Measurements from ENCODE around the gene LRRC14B.
"Not testable (repeated sequence)": the region's sequence is repeated elsewhere in the genome, so short reads cannot be mapped to it uniquely, and the experiment has no call there.

LRRC14B gene

DNA sequence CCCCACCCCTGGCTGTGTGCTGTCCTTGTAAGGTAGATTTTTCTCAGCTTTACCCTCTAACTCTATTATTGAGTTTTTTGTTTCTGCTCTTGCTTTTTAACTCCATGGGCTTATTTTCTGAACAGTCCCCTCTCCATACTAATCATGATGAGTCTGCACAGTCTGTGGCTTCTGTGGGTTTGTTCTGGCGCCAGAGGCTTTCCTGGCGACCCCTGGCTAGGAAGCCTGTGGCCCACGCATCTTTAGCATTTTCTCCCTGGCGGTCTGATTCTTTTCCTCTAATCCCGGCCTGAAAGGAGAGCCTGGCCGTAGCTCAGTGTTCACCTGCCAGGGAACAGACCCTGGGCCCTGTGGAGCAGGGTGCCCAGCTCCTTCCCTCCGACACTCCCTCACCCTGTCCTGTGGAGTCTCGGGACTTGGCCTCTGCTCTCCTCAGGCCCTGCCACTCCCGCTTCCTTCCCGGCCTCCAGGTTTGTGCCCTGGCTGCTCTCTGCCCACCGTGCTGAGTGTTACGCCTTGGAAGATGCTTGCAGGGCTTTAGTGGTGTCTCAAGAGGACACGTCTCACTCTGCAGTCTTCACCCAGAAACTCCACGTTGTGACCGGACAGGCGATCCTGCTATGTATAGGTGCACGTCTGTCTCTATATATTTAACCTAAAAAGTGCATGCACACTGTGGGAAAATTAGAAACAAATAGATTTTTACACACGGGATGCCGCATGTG, 31.7 kb upstream of the LRRC14B start:
- H3K27ac ChIP-seq: no peak overlapping the region
- DNase-seq (ENCODE audit: low read depth, low spot score): no peak

DNA sequence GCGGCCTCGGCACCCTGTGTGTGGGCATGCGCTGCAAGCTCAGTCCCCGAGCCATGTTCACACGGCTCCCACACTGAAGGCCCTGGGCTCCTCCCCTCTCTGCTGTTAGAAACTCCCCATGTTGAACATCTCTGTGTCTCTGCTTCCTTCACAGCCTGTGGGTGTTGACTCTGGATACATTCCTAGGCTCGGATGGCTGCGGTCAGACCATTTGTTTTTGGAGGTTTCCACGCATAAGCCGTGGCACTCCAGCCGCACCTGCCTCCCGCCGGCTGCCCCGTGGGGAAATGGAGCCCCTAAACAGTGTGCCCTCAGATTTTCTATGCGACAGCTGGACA, 31.2 kb upstream of the LRRC14B start:
- H3K27ac ChIP-seq: no peak overlapping the region
- no peak for DNase-seq (ENCODE audit: low read depth, low spot score)

DNA sequence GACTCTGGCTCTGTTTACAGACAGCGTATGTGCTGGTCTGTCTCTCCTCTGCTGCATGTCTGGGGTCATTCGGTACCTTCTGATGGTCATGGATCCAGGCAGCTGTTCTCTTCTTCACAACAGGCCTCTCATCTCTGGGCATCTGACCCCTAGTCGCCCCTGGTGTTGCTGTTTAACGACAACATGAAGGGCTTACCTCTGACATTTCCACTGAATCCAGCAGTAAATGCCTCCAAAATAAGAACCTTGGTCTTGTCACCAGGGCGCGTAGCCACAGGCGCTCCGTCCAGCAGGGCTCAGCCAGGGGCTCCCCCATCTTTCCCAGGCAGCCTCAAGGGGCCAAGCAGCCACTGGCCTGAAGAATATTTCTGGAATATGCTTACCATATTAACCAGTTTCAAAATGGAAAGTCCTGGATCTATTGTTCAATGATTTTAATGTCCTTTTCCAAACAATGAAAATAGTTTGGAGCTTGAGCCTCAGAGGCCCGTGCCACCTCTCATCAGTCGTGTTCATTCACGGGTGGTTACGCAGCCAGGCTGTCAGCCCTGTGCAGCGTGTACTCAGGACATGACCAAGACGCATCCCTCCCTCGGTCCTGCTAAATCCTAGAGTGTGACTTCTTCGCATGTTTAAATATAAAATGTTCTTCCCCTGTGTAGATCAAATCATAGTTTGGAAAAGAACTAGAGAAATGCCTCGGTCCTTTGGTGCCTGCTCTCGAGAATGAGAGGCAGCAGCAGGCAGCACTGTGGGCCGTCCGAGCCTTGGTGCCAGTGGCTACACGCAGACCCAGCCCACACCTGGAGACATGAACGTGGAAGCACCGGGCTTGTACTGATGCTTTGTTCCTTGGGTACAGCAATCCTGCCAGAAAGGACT, 30.1 kb upstream of the LRRC14B start:
- H3K27ac ChIP-seq: no peak overlapping the region
- no peak for DNase-seq (ENCODE audit: low read depth, low spot score)

DNA sequence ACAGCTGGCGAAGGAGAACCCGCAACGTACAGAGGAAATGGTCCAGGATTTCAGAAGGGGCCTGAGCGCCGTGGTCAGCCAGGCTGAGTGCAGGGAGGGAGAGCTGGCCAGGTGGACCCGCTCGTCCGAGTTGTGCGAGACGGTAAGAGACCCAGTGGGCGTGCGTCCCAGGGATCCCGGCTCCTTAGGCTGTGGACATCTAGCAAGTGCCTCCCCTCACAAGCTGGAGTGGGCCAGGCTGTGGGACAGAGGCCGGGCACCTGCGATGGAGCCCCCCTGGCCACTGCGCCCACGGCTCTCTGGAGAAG, 29.5 kb upstream of the LRRC14B start:
- H3K27ac ChIP-seq: no peak overlapping the region
- DNase-seq (ENCODE audit: low read depth, low spot score): no peak

DNA sequence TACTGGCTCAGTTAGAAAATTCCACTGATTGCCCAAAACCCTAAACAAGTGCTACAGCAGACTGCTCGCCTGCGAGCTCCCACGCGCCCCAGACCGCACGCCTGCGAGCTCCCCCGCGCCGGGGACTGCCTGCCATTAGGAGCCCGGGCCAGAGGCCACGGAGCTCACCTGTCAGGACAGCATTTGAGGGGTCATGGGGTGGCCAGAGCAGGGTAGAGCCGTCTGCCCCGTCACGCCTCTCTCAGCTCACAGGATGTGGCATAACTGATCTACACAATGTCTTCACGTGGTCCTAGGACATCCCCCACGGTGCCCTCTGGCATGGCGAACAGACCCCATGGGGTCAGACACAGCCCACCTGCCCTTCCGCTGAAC, 29.1 kb upstream of the LRRC14B start:
- DNase-seq (ENCODE audit: low read depth, low spot score): no peak
- no peak overlapping the region for H3K27ac ChIP-seq

DNA sequence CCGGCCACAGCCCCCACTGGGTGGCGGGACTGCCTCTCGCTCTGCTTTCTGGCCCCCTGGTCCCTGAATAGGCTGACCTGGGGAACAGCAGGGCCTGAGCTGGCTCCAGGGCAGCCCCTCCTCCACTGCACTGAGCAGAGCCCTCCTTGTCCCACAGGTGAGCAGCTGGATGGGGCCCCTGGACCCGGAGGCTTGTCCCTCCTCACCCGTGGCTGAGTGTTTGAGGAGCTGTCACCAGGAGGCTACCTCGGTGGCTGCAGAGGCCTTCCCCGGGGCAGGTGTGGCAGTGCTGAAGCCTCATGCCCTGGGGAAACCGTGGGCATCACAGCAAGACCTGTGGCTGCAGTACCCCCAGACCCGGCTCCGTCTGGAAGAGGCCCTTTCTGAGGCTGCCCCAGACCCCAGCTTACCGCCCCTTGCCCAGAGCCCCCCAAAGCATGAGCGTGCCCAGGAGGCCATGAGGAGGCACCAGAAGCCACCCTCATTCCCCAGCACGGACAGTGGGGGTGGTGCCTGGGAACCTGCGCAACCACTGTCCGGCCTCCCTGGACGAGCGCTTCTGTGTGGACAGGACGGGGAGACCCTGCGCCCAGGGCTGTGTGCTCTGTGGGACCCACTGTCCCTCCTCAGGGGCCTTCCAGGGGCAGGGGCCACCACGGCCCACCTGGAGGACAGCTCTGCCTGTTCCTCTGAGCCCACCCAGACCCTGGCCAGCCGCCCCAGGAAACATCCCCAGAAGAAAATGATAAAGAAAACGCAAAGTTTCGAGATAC, 28.5 kb upstream of the LRRC14B start:
- DNase-seq (ENCODE audit: low read depth, low spot score): no peak
- no peak overlapping the region for H3K27ac ChIP-seq

DNA sequence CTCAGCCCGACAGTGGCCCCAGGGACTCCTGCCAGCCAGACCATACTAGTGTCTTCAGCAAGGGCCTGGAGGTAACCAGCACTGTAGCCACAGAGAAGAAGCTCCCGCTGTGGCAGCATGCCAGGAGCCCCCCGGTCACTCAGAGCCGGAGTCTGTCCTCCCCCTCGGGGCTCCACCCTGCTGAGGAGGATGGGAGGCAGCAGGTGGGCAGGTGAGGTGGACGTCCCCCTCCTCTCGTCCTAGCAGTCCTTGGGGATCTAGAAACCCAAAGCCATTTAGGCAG, 28.0 kb upstream of the LRRC14B start:
- H3K27ac ChIP-seq: no peak overlapping the region
- no peak for DNase-seq (ENCODE audit: low read depth, low spot score)

DNA sequence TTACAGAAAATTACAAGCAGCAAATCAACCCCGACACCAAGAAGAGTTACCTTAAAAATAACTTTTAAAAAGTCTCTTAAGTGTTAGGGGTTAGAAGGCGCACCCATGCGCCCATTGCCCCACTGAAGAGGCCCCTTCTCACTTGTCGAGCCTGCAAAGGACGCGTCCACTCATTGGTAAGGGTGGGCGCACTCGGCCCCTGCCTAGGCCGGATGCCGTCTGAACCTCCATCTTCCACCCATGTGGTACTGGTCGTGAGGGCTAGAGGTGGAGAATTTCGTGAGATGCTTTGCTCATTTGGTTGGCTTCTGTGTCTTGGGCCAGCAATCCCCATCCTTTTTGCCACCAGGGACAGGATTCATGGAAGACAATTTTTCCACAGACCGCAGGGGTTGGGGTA, 27.5 kb upstream of the LRRC14B start:
- no peak overlapping the region for H3K27ac ChIP-seq
- no peak for DNase-seq (ENCODE audit: low read depth, low spot score)

DNA sequence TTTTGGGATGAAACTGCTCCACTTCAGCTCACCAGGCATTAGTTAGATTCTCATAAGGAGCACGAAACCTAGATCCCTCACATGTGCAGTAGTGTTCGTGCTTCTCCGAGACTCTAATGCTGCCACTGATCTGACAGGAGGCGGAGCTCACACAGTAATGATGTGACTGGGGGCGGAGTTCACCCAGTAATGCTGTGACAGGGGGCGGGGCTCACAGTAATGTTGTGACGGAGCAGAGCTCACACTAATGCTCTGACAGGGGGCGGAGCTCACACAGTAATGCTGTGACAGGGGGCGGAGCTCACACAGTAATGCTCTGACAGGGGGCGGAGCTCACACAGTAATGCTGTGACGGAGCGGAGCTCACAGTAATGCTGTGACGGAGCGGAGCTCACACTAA, 27.1 kb upstream of the LRRC14B start:
- no peak for DNase-seq (ENCODE audit: low read depth, low spot score)
- H3K27ac ChIP-seq: no peak overlapping the region

DNA sequence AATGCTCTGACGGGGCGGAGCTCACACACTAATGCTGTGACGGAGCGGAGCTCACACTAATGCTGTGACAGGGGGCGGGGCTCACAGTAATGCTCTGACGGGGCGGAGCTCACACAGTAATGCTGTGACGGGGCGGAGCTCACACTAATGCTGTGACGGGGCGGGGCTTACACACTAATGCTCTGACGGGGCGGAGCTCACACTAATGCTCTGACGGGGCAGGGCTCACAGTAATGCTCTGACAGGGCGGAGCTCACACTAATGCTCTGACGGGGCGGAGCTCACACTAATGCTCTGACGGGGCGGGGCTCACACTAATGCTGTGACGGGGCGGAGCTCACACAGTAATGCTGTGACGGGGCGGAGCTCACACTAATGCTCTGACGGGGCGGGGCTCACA, 26.5 kb upstream of the LRRC14B start:
- not testable (repeated sequence) for H3K27ac ChIP-seq; DNase-seq (ENCODE audit: low read depth, low spot score)

DNA sequence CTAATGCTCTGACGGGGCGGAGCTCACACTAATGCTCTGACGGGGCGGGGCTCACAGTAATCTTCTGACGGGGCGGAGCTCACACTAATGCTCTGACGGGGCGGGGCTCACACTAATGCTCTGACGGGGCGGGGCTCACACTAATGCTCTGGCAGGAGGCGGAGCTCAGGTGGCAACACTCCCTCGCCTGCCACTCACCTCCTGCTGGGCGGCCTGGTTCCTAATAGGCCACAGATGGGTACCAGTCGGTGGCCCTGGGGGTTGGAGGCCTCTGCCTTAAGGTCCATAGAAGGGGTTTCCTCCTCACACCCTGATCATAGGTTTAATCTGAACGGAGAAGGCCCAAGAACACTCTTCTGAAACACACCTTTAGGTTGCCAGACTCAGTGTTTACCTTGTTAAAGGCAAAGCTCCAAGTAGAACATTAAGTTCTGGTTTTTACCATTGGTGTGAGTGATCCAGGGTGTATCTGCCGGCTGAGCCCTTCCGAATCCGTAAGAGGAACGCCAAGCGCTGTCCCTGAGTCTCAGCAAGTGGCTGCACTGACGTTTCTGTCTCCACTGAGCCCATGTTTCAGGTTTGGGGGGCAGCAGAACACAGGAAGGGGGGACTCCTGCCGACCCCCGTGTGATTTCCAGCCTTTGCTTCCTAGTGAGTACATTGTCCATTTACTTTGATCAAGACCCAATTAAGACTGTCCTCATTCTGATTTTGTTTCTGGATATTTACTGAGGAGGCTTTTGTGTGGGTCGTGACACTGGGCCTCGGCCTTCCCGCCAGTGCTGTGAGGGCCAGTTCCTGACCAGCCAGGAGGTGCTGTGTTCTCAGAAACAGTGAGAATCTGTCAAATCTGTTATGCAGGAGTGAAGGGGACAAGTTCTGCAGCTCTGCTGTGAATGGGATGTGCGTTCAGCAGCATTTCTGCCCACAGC, 24.6 kb upstream of the LRRC14B start:
- DNase-seq (ENCODE audit: low read depth, low spot score): no peak

DNA sequence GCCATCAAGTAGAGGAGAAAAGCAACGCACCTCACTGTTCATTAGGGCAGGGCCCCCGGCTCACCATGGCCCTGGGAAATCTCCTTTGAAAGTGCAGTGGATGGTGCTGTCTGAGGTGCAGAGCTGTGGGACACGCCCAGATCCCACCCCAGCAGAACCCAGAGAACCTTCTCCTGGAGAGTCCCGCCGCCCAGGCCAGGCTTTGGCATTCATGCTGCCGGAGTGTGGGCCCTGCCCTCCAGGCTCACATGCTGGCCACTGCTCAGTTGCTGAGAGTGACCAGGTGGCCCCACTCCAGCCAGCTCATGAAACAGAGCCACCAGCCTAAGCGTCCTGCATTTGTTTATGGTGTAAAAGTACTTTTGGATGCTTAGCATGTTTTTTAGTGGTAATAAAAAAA, 23.8 kb upstream of the LRRC14B start:
- H3K27ac ChIP-seq: no peak overlapping the region
- DNase-seq (ENCODE audit: low read depth, low spot score): no peak

More for the DNA sequence above, 24.6 kb upstream of the LRRC14B start:
- H3K27ac ChIP-seq: no peak overlapping the region

DNA sequence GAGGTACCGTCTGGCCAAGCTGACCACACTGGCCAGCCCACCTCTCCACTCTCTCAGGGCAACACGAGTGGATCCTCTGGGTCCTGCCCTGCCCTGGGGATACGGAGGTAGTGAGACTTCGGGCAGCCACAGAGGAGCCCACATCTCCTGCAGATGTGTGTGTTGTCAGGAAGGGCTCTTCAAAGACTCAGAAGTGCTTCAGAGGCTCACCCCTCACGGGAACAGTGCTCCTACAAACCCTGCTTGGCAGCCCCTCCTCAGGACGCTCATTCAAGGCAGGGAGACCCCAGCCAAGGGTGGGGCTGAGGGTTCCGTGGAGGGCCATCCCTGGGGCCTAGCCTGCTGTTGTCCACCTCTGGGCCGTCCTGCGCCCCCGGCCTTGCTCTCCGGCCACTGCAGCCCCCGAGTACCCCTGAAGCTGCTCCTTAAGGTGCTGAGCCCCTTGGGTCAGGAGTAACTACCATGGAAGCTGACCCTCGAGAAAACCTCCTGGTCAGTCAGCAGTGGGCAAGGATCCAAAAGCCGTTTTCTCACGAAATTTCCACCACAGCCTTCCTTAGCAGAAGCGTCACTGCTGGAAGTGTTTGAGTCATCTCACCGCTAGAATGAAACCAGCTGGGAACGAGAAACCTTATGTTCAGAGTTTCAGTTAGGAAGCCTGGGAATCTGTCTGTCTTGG, 23.2 kb upstream of the LRRC14B start:
- DNase-seq (ENCODE audit: low read depth, low spot score): no peak
- H3K27ac ChIP-seq: no peak overlapping the region

DNA sequence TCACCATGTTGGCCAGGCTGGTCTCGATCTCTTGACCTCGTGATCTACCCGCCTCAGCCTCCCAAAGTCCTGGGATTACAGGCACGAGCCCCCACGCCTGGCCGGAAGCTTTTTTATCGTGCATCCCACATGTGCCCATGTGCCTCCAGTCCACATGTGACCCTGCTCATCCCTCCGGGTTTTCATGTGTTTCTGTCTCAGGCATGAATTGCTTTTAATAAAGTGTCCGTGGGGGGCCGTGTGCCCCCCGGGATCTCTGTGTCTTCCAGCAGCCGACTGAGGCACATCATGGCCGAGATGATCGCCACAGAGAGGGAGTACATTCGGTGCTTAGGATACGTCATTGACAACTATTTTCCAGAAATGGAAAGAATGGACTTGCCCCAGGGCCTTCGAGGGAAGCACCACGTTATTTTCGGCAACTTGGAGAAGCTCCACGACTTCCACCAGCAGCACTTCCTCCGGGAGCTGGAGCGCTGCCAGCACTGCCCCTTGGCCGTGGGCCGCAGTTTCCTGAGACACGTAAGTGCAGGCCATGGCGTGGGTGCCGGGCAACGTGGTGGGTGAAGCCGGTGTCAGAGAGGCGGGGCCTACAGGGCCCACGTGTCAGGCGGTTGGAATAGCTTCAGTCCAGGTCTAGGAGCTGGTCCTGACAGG, 22.1 kb upstream of the LRRC14B start:
- no peak for DNase-seq (ENCODE audit: low read depth, low spot score)

DNA sequence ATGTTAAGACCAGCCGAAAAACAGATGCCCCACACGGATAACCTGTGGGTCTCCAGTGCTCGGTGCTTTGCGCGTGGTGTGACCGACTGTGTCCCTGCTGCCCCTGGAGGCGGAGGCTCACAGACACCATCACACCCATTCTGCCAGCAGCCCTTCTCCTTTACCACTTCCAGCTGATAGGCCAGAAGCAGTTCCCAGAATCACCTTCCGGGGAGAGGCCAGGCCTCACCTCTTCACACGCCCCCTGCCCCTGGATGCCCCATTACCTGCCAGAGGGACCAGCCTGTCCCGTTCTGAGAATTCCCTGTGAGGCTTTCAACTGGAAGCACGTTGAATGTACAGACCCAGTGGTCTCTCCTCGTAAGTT, 21.6 kb upstream of the LRRC14B start:
- DNase-seq (ENCODE audit: low read depth, low spot score): no peak
- no peak overlapping the region for H3K27ac ChIP-seq

More for the DNA sequence above, 22.1 kb upstream of the LRRC14B start:
- no peak overlapping the region for H3K27ac ChIP-seq

DNA sequence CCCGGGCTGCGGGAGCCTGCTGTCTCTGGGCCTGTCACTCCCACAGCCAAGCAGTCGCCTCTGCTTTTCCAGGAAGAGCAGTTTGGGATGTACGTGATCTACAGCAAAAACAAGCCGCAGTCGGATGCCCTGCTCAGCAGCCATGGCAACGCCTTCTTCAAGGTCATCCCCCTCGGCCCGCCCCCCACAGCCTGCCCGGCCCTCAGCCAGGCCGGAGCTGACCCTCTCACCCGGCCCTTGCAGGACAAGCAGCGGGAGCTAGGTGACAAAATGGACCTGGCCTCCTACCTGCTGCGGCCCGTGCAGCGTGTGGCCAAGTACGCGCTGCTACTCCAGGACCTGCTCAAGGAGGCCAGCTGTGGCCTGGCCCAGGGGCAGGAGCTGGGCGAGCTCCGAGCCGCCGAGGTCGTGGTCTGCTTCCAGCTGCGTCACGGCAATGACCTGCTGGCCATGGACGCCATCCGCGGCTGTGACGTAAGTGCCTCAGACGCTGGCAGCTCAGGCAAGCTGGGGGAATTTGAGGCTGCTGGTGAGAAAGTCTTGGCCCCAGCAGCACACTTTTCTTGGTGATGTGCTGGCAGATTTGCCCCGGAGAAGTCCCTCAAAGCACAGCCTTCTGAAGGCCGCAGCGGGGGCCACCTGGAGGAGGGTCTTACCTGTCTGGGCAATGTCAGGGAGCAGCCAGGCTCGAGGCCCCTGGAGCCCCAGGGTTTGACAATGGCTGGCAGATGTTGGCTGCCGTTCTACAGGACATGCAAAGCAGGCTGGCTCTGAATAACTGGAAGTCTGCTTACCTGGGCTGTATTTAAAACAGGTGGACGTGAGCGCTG, 20.1 kb upstream of the LRRC14B start:
- DNase-seq (ENCODE audit: low read depth, low spot score): no peak
- H3K27ac ChIP-seq: no peak overlapping the region

DNA sequence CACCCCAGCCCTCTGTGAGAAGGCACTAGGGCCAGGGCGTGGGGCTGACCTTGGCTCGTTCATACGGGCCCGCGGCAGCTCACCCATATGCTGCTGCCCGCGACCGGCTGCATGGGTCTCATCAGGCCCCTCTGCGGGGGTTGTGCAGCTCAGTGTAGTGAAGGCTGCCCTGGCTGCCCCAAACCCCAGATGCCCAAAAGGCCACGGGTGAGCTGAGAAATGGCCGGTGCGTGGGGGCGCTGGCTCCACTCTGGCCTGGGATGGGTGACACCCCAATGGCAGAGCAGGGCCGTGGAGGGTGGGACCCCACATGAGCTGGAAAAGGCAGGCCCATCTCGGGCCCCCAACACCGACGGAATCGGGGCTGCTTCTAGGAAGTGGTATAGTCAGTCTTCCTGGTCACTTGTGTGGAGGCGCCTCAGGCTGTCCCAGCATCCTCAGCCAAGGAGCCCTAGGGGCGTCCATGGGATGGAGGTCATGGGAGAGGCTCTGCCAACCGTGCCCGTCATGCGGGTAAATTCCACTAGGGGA, 19.4 kb upstream of the LRRC14B start:
- no peak for DNase-seq (ENCODE audit: low read depth, low spot score)
- no peak overlapping the region for H3K27ac ChIP-seq

DNA sequence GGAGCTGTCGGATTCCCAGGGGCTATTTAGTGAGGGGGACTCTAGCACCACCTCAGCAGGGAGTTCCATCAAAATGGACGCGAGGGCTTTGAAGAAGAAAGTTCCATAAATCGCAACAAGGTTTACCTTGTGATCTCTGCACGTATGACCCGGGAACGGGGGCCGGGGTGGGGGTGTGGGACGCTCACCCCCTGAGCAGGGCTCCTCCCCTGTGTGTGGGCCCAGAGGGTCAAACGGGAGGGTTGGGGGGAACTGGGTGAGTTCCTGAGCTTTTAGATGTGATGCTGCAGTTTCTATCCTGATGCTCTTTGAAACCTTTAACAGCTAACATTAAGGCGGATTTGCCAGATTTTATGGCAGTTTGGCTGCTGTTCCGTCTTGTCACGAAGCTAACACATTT, 18.9 kb upstream of the LRRC14B start:
- no peak for DNase-seq (ENCODE audit: low read depth, low spot score)

More for the DNA sequence above, 18.9 kb upstream of the LRRC14B start:
- no peak overlapping the region for H3K27ac ChIP-seq

All from epithelial cell of prostate (primary cell).